ENCODE measurements around the gene TUBB6. TPM values are rescaled to one million over a fixed set of nuclear protein-coding genes. Genes with fewer than 3 reads are reported as not detected.

TUBB6 gene
- total RNA-seq, 1 experiment from 2014 or later, result 42.2 TPM

GRCh38 chr18:12287131-12287681 lies 20.8 kb upstream of the TUBB6 start:
- ChIA-PET POLR2A (ENCODE audit: unreplicated experiment) (interaction anchor here (0.6 to 1.4 kb wide), 5 partner anchors 22 to 90 kb away, joined by 3 to 10 read pairs (median 4); no protein-coding TSS in a partner anchor), CTCF (interaction anchor here (0.6 to 1.1 kb wide), 3 partner anchors 15 to 41 kb away, joined by 3 to 8 read pairs (median 4); no protein-coding TSS in a partner anchor)
- DNase-seq, result peak in 1 of 2 experiments; percentile 70
- BruUV-seq (replicated peaks), result no TSS peak
- peaks cover 10% of the 10 kb centered on the region; the same call in 1 of the 2 replicates for H3K4me1 ChIP-seq (replicated peaks; ENCODE audit: insufficient read depth)
- peaks cover 7% of the 10 kb centered on the region; the same call in 1 of the 2 replicates for H3F3A ChIP-seq (ENCODE audit: insufficient read depth, low read depth)
- H4K20me1 ChIP-seq (ENCODE audit: insufficient read depth), result no peaks in the 10 kb centered on the region
- H3K4me3 ChIP-seq, result peak overlapping the region; percentile 56
- peak overlapping the region; percentile 81 for H2AFZ ChIP-seq
- no peak overlapping the region for H3K27ac ChIP-seq
- intact Hi-C loops (cut with micrococcal nuclease; ENCODE audit: unreplicated experiment), result no loop called here
- no peaks in the 10 kb centered on the region for H3K36me3 ChIP-seq (ENCODE audit: low read depth)
- no peaks in the 10 kb centered on the region for H3K79me2 ChIP-seq (ENCODE audit: low read depth)
- no peaks in the 10 kb centered on the region for H3K9me3 ChIP-seq (ENCODE audit: insufficient read depth, low read depth)
- TF ChIP-seq EZH2 (IDR thresholded peaks at IDR 0.05; ENCODE audit: low read depth), result no peak
- TF ChIP-seq CTCF (conservative IDR thresholded peaks at IDR 0.05), result no peak
- no peaks in the 10 kb centered on the region for H3K27me3 ChIP-seq (ENCODE audit: insufficient read depth, low read depth)
- peak overlapping the region; percentile 87 for H3K4me2 ChIP-seq
- H3K9me2 ChIP-seq (ENCODE audit: insufficient read depth), result no peaks in the 10 kb centered on the region

- Histone ChIP-seq H3K4me1 (replicated peaks; ENCODE audit: insufficient read depth) (peaks cover 6% of the 10 kb centered on the region; the same call in 1 of the 2 replicates), H3K4me2 (peak overlapping the region; percentile 87), H3F3A (ENCODE audit: insufficient read depth, low read depth) (peaks cover 7% of the 10 kb centered on the region; the same call in 1 of the 2 replicates), H3K27ac (peak overlapping the region; percentile 33; the same call in 1 of the 2 replicates), H2AFZ (peak overlapping the region; percentile 81), H3K4me3 (peak overlapping the region; percentile 56), H3K9me2 (ENCODE audit: insufficient read depth) (no peaks in the 10 kb centered on the region), H4K20me1 (ENCODE audit: insufficient read depth) (no peaks in the 10 kb centered on the region), H3K9me3 (ENCODE audit: insufficient read depth, low read depth) (no peaks in the 10 kb centered on the region), H3K27me3 (ENCODE audit: insufficient read depth, low read depth) (no peaks in the 10 kb centered on the region), H3K36me3 (ENCODE audit: low read depth) (no peaks in the 10 kb centered on the region), H3K79me2 (ENCODE audit: low read depth) (no peaks in the 10 kb centered on the region)
- DNase-seq, result peak; percentile 76 to 91
- ChIA-PET POLR2A (ENCODE audit: unreplicated experiment) (interaction anchor here (0.7 to 1.4 kb wide), 3 partner anchors 21 to 90 kb away, joined by 4 to 10 read pairs (median 7); no protein-coding TSS in a partner anchor), CTCF (interaction anchor here (0.6 to 1.1 kb wide), 3 partner anchors 16 to 41 kb away, joined by 3 to 4 read pairs (median 4); no protein-coding TSS in a partner anchor)
- BruUV-seq (replicated peaks), result TSS peak; percentile 96
- intact Hi-C loops (cut with micrococcal nuclease; ENCODE audit: unreplicated experiment), result loop anchor here (1.0 to 2.0 kb wide), 3 partner anchors 20 to 89 kb away; partner anchors contain the start of genes AFG3L2 and TUBB6
- no peak for TF ChIP-seq CTCF (conservative IDR thresholded peaks at IDR 0.05)
- no peak for TF ChIP-seq EZH2 (IDR thresholded peaks at IDR 0.05; ENCODE audit: low read depth)
Measured at GRCh38 chr18:12287684-12288402, 20.2 kb upstream of the TUBB6 start.

GRCh38 chr18:12288403-12288755 lies 19.7 kb upstream of the TUBB6 start:
- Histone ChIP-seq H3K4me1 (replicated peaks; ENCODE audit: insufficient read depth) (peaks cover 5% of the 10 kb centered on the region; the same call in 1 of the 2 replicates), H3K27me3 (ENCODE audit: insufficient read depth, low read depth) (no peaks in the 10 kb centered on the region), H3K4me3 (peak overlapping the region; percentile 56), H3K36me3 (ENCODE audit: low read depth) (no peaks in the 10 kb centered on the region), H3K9me3 (ENCODE audit: insufficient read depth, low read depth) (no peaks in the 10 kb centered on the region), H3K79me2 (ENCODE audit: low read depth) (no peaks in the 10 kb centered on the region), H4K20me1 (ENCODE audit: insufficient read depth) (no peaks in the 10 kb centered on the region), H3K9me2 (ENCODE audit: insufficient read depth) (no peaks in the 10 kb centered on the region), H3K27ac (no peak overlapping the region), H2AFZ (peak overlapping the region; percentile 81), H3F3A (ENCODE audit: insufficient read depth, low read depth) (0 out of 2 replicates have a peak, but pooled peaks cover 1% of the 10 kb centered on the region), H3K4me2 (peak overlapping the region; percentile 87)
- no peak for DNase-seq
- TSS peak; percentile 84 for BruUV-seq (replicated peaks)
- TF ChIP-seq EZH2 (IDR thresholded peaks at IDR 0.05; ENCODE audit: low read depth), result no peak
- no peak for TF ChIP-seq CTCF (conservative IDR thresholded peaks at IDR 0.05)
- intact Hi-C loops (cut with micrococcal nuclease; ENCODE audit: unreplicated experiment), result loop anchor here (1.0 to 2.0 kb wide), 3 partner anchors 20 to 89 kb away; partner anchors contain the start of genes AFG3L2 and TUBB6
- ChIA-PET POLR2A (ENCODE audit: unreplicated experiment) (interaction anchor here (1.4 kb wide), 1 partner anchor 89 kb away, joined by 10 read pairs; no protein-coding TSS in a partner anchor), CTCF (interaction anchor here (1.0 kb wide), 1 partner anchor 16 kb away, joined by 4 read pairs; no protein-coding TSS in a partner anchor)
